Activated CD4-positive, alpha-beta T cell treated with anti-CD3 and anti-CD28 coated beads, Interleukin-2, amount 50 U/mL, for 1 hour (primary cell): ENCODE data around the gene PARK7.
"Not testable (repeated sequence)": the region's sequence is repeated elsewhere in the genome, so short reads cannot be mapped to it uniquely, and the experiment has no call there.

Source experiments
- DNase-seq: peaks from one replicate; pipeline ENCODE4 v3.0.0-alpha.2; 2020

The PARK7 gene

GRCh38 chr1:7961216-7962013 is at the start of gene PARK7:
PARK7 (plus strand) TSS chr1:7961711; CDS start chr1:7962786, 1,075 bp downstream.
- DNase-seq: peak; percentile 100

- no peak for DNase-seq
Measured at GRCh38 chr1:7912145-7912544, 49.4 kb upstream of the PARK7 start.

GRCh38 chr1:7912743-7913557 is 48.6 kb upstream of the PARK7 start:
- peak; percentile 22 for DNase-seq

GRCh38 chr1:7915826-7916500 is 45.5 kb upstream of the PARK7 start:
- peak; percentile 15 for DNase-seq

- no peak for DNase-seq
Measured at GRCh38 chr1:7916501-7916830, 45.0 kb upstream of the PARK7 start.

- DNase-seq: not testable (repeated sequence)
Measured at GRCh38 chr1:7917971-7918370, 43.5 kb upstream of the PARK7 start.

GRCh38 chr1:7919880-7920279 is 41.6 kb upstream of the PARK7 start:
- DNase-seq: no peak

GRCh38 chr1:7921796-7922195 is 39.7 kb upstream of the PARK7 start:
- DNase-seq: no peak

GRCh38 chr1:7922301-7922700 is 39.2 kb upstream of the PARK7 start:
- no peak for DNase-seq

GRCh38 chr1:7927061-7927460 is 34.5 kb upstream of the PARK7 start:
- DNase-seq: not testable (repeated sequence)

- no peak for DNase-seq
Measured at GRCh38 chr1:7928247-7928646, 33.3 kb upstream of the PARK7 start.

GRCh38 chr1:7929637-7930036 is 31.9 kb upstream of the PARK7 start:
- no peak for DNase-seq

- no peak for DNase-seq
Measured at GRCh38 chr1:7930645-7931445, 30.7 kb upstream of the PARK7 start.

- DNase-seq: no peak
Measured at GRCh38 chr1:7931446-7931812, 30.1 kb upstream of the PARK7 start.

- no peak for DNase-seq
Measured at GRCh38 chr1:7932524-7933138, 28.9 kb upstream of the PARK7 start.

- no peak for DNase-seq
Measured at GRCh38 chr1:7938070-7938469, 23.4 kb upstream of the PARK7 start.

- no peak for DNase-seq
Measured at GRCh38 chr1:7940034-7940433, 21.5 kb upstream of the PARK7 start.

GRCh38 chr1:7940745-7941436 is 20.6 kb upstream of the PARK7 start, which contains the start of gene TNFRSF9:
TNFRSF9 (minus strand) TSS chr1:7940839; CDS start chr1:7939994, 845 bp downstream.
- DNase-seq: peak; percentile 53

GRCh38 chr1:7941437-7941793 is 20.1 kb upstream of the PARK7 start:
- DNase-seq: no peak

- DNase-seq: peak; percentile 35
Measured at GRCh38 chr1:7942214-7942921, 19.1 kb upstream of the PARK7 start.

- DNase-seq: no peak
Measured at GRCh38 chr1:7943251-7943650, 18.3 kb upstream of the PARK7 start.
